ENCODE measurements around the gene CHCHD5.
"Not testable (repeated sequence)": the region's sequence is repeated elsewhere in the genome, so short reads cannot be mapped to it uniquely, and the experiment has no call there.

The CHCHD5 gene

DNA sequence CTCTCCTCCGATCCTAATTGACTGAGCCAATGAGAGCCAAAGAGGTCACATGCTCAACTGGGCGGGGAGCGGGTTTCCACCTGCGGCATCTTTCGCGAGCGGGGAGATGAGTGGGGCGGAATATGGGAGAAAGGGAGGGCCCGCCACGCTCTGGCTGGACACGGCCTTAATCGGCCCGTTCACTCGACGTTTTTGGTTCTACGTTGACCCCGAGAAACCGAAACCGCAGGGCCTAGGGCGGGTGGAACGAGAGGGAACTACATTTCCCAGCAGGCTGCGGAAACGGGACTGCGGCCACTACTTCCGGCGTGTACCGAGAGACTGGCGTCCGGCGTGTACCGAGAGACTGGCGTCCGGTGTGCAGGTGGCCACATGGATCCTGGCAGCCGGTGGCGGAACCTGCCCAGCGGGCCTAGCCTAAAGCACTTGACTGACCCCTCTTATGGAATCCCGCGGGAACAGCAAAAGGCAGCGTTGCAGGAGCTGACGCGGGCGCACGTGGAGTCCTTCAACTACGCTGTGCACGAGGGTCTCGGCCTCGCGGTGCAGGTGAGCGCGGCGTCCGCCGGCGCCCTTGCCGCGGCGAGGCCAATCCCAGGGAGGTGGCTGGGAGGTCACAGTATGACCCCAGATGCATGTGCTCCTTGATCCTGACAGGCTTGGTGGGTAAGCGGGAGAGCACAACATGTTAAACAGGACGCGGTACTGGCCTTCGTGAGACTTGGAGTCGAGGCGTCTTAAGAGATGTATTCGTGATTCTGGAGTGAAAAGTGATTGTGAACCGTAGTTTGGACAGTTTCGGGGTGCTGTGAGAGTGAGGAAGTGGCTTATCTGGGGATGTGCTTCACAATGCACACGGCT is 42.1 kb upstream of the CHCHD5 start, which contains the start of gene POLR1B:
TSS of gene POLR1B (plus strand) at position 343 of the 861 bp plus-strand sequence. CDS start at position 373, 30 bp downstream.
- Histone ChIP-seq H3K27ac (ENCODE audit: insufficient read depth in 1 of 2, low read depth in 1 of 2, low read length in 2 of 2, poor library complexity in 1 of 2, severe bottlenecking in 2 of 2) (peak within 1 kb of the TSS; percentile 96 to 98), H3K4me1 (ENCODE audit: control extremely low read depth in 1 of 4, control insufficient read depth in 4 of 4, insufficient read depth in 4 of 4, low read length in 3 of 4) (peaks cover 9 to 28% (median 25%) of the 10 kb centered on the region in 4 experiments), H3K36me3 (ENCODE audit: control insufficient read depth in 4 of 4, insufficient read depth in 4 of 4, low read length in 3 of 4) (peaks cover 5 to 13% (median 9%) of the 10 kb centered on the region in 4 experiments), H3K9me3 (ENCODE audit: control extremely low read depth in 1 of 5, control insufficient read depth in 4 of 5, insufficient read depth in 2 of 5, low read depth in 1 of 5, low read length in 4 of 5) (no peaks in the 10 kb centered on the region), H3K27me3 (replicated peaks in 2 of 5; ENCODE audit: control insufficient read depth in 4 of 5, insufficient read depth in 5 of 5, low read length in 4 of 5) (no peaks in the 10 kb centered on the region), H3K4me3 (ENCODE audit: control insufficient read depth in 1 of 7, extremely low read depth in 1 of 7, insufficient read depth in 4 of 7, low read depth in 2 of 7, low read length in 6 of 7) (peak within 1 kb of the TSS; percentile 73 to 100 (median 94))
- peak; percentile 70 to 83 (median 71) for DNase-seq
- WGBS (ENCODE audit: insufficient coverage), result 0% methylated on average over 64 of the region's 67 CpGs
- ChIA-PET POLR2A (no interaction called here), CTCF (interaction anchor here (1.5 kb wide), 1 partner anchor 59 kb away, joined by 3 read pairs; no protein-coding TSS in a partner anchor)

DNA sequence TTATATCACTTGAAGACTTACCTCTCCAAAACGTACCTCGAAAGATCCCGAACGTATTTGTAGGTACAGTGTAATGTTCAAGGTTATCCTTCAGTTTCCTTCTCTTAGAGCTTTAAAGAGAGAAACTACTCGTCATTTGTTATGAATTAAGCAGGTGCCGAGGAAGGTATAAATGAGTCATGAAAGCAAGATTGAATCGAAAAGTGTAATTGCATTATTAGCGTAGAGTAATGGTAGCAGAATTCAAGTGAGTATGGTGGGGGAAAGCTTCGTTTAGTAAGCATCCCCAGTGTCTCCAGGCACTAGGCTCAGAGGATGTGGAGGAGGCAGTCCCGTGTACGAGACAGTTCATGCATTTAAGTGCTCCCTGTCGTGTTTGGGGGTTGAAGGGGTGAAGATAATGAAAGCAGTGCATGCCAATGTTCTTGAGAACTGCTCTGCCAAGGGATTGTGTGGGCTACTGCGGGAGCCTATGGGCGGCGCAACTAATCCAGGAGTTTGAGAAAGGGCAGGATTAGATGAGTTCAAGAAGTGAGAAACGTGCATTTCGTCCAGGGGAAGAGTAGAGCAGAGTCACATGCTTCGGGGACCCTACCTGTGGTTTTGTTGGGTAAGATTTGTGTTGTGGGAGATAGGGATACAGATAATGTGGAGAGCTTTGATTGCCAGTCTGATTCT is 41.3 kb upstream of the CHCHD5 start:
- ChIA-PET POLR2A (no interaction called here), CTCF (interaction anchor here (1.4 to 1.5 kb wide), 2 partner anchors 60 to 183 kb away, joined by 3 read pairs; no protein-coding TSS in a partner anchor)
- 9% methylated on average over 16 of the region's 18 CpGs for WGBS (ENCODE audit: insufficient coverage)
- Histone ChIP-seq H3K4me3 (ENCODE audit: control insufficient read depth in 1 of 7, extremely low read depth in 1 of 7, insufficient read depth in 4 of 7, low read depth in 2 of 7, low read length in 6 of 7) (peak overlapping the region in 6 of 7 experiments; percentile 83 to 100 (median 94)), H3K4me1 (ENCODE audit: control extremely low read depth in 1 of 4, control insufficient read depth in 4 of 4, insufficient read depth in 4 of 4, low read length in 3 of 4) (peaks cover 9 to 28% (median 25%) of the 10 kb centered on the region in 4 experiments), H3K27ac (ENCODE audit: insufficient read depth in 1 of 2, low read depth in 1 of 2, low read length in 2 of 2, poor library complexity in 1 of 2, severe bottlenecking in 2 of 2) (peak overlapping the region in 1 of 2 experiments; percentile 98), H3K9me3 (ENCODE audit: control extremely low read depth in 1 of 5, control insufficient read depth in 4 of 5, insufficient read depth in 2 of 5, low read depth in 1 of 5, low read length in 4 of 5) (no peaks in the 10 kb centered on the region), H3K27me3 (replicated peaks in 2 of 5; ENCODE audit: control insufficient read depth in 4 of 5, insufficient read depth in 5 of 5, low read length in 4 of 5) (no peaks in the 10 kb centered on the region), H3K36me3 (ENCODE audit: control insufficient read depth in 4 of 4, insufficient read depth in 4 of 4, low read length in 3 of 4) (peaks cover 10 to 20% (median 17%) of the 10 kb centered on the region in 4 experiments)
- peak; percentile 2 to 51 (median 20) for DNase-seq

DNA sequence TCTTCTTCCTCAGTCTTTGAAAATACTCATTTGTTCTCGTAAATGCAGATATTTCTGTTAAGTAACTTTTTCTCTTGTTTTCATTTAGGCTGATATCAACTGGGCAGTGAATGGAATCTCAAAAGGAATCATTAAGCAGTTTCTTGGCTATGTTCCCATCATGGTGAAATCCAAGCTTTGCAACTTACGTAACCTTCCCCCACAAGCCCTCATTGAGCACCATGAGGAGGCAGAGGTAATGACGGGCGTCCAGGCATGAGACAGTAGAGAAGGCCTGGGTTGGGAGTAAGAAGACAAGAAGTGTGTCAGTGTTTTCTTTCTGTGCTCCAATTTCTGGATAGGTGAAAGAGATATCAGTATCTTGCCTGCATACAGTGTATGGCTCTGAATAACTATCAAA is 37.1 kb upstream of the CHCHD5 start:
- Histone ChIP-seq H3K27ac (ENCODE audit: insufficient read depth in 1 of 2, low read depth in 1 of 2, low read length in 2 of 2, poor library complexity in 1 of 2, severe bottlenecking in 2 of 2) (no peak overlapping the region), H3K36me3 (ENCODE audit: control insufficient read depth in 4 of 4, insufficient read depth in 4 of 4, low read length in 3 of 4) (peaks cover 18 to 58% (median 44%) of the 10 kb centered on the region in 4 experiments), H3K27me3 (replicated peaks in 2 of 5; ENCODE audit: control insufficient read depth in 4 of 5, insufficient read depth in 5 of 5, low read length in 4 of 5) (no peaks in the 10 kb centered on the region), H3K9me3 (ENCODE audit: control extremely low read depth in 1 of 5, control insufficient read depth in 4 of 5, insufficient read depth in 2 of 5, low read depth in 1 of 5, low read length in 4 of 5) (no peaks in the 10 kb centered on the region), H3K4me1 (ENCODE audit: control extremely low read depth in 1 of 4, control insufficient read depth in 4 of 4, insufficient read depth in 4 of 4, low read length in 3 of 4) (peaks cover 7 to 17% (median 16%) of the 10 kb centered on the region in 4 experiments), H3K4me3 (ENCODE audit: control insufficient read depth in 1 of 7, extremely low read depth in 1 of 7, insufficient read depth in 4 of 7, low read depth in 2 of 7, low read length in 6 of 7) (no peak overlapping the region)
- no CpG with 5 or more reads among the region's 4 CpGs for WGBS (ENCODE audit: insufficient coverage)
- no peak for DNase-seq
- POLR2A ChIA-PET, result no interaction called here
- CTCF ChIA-PET, result interaction anchor here (0.8 to 1.0 kb wide), 2 partner anchors 10 to 80 kb away, joined by 3 to 4 read pairs; no protein-coding TSS in a partner anchor

DNA sequence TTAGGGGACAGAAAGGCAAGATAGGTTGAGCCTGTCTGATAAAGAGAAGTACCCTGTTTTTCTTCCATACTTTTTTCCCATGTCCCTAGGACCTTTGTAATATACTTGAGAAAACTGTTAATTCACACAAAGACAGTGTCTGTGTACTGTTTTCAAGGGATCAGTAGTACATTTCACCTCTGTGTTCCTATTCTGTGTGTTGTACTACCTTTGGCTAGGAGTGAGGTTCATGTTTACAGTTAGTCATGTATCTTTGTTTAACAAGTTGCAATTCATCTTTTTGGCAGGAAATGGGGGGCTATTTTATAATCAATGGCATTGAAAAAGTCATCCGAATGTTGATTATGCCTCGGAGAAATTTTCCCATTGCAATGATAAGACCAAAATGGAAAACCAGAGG is 35.4 kb upstream of the CHCHD5 start:
- H3K27ac ChIP-seq (ENCODE audit: insufficient read depth in 1 of 2, low read depth in 1 of 2, low read length in 2 of 2, poor library complexity in 1 of 2, severe bottlenecking in 2 of 2), result no peak overlapping the region
- peaks cover 0 to 5% (median under 1%) of the 10 kb centered on the region in 4 experiments for H3K4me1 ChIP-seq (ENCODE audit: control extremely low read depth in 1 of 4, control insufficient read depth in 4 of 4, insufficient read depth in 4 of 4, low read length in 3 of 4)
- 100% methylated on average over 2 of the region's 2 CpGs for WGBS (ENCODE audit: insufficient coverage)
- H3K9me3 ChIP-seq (ENCODE audit: control extremely low read depth in 1 of 5, control insufficient read depth in 4 of 5, insufficient read depth in 2 of 5, low read depth in 1 of 5, low read length in 4 of 5), result no peaks in the 10 kb centered on the region
- H3K4me3 ChIP-seq (ENCODE audit: control insufficient read depth in 1 of 7, extremely low read depth in 1 of 7, insufficient read depth in 4 of 7, low read depth in 2 of 7, low read length in 6 of 7), result no peak overlapping the region
- H3K36me3 ChIP-seq (ENCODE audit: control insufficient read depth in 4 of 4, insufficient read depth in 4 of 4, low read length in 3 of 4), result peaks cover 21 to 72% (median 52%) of the 10 kb centered on the region in 4 experiments
- ChIA-PET CTCF (no interaction called here), POLR2A (no interaction called here)
- no peak for DNase-seq
- no peaks in the 10 kb centered on the region for H3K27me3 ChIP-seq (replicated peaks in 2 of 5; ENCODE audit: control insufficient read depth in 4 of 5, insufficient read depth in 5 of 5, low read length in 4 of 5)

DNA sequence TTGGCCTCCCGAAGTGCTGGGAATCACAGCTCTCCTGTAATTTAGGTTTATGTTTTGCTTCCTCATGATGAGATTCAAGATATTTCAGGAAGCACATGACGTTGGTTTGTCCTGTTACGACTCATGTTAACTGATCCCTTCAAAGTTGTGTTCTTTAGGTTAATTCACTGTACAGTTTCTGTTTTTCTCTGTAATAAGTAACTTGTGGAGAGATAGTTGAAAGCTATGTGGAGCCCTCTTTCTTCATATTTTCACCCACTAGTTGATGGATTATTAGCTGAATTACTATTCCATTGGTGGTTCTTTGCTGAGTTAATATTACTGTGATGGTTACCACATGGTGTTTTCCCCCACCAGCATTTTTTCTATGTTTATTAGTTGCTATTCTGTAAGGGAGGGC is 18.3 kb upstream of the CHCHD5 start:
- H3K36me3 ChIP-seq (ENCODE audit: control insufficient read depth in 4 of 4, insufficient read depth in 4 of 4, low read length in 3 of 4), result peaks cover 41 to 88% (median 67%) of the 10 kb centered on the region in 4 experiments
- DNase-seq, result no peak
- peaks cover 0 to 21% (median 8%) of the 10 kb centered on the region in 5 experiments for H3K9me3 ChIP-seq (ENCODE audit: control extremely low read depth in 1 of 5, control insufficient read depth in 4 of 5, insufficient read depth in 2 of 5, low read depth in 1 of 5, low read length in 4 of 5)
- WGBS (ENCODE audit: insufficient coverage), result 79% methylated on average over 2 of the region's 3 CpGs
- CTCF ChIA-PET, result interaction anchor here (0.5 to 1.6 kb wide), 2 partner anchors 183 to 237 kb away, joined by 3 to 4 read pairs; no protein-coding TSS in a partner anchor
- H3K4me3 ChIP-seq (ENCODE audit: control insufficient read depth in 1 of 7, extremely low read depth in 1 of 7, insufficient read depth in 4 of 7, low read depth in 2 of 7, low read length in 6 of 7), result no peak overlapping the region
- no peaks in the 10 kb centered on the region for H3K4me1 ChIP-seq (ENCODE audit: control extremely low read depth in 1 of 4, control insufficient read depth in 4 of 4, insufficient read depth in 4 of 4, low read length in 3 of 4)
- POLR2A ChIA-PET, result no interaction called here
- H3K27ac ChIP-seq (ENCODE audit: insufficient read depth in 1 of 2, low read depth in 1 of 2, low read length in 2 of 2, poor library complexity in 1 of 2, severe bottlenecking in 2 of 2), result no peak overlapping the region
- H3K27me3 ChIP-seq (replicated peaks in 2 of 5; ENCODE audit: control insufficient read depth in 4 of 5, insufficient read depth in 5 of 5, low read length in 4 of 5), result no peaks in the 10 kb centered on the region

DNA sequence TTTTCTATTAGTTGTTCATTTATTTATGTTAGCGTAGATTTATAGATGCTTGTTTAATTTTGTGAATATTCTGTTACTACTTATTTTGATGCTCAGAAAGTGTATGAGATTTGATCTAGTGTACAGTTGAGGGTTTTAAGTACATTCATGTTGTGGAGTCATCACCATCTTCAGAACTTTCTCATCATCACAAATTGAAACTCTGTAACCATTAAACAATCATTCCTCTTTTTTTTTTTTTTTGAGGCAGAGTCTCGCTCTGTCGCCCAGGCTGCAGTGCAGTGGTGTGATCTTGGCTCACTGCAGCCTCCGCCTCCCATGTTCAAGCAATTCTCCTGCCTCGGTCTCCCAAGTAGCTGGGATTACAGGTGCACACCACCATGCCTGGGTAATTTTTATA is 17.9 kb upstream of the CHCHD5 start:
- DNase-seq; H3K4me1 ChIP-seq (ENCODE audit: control extremely low read depth in 1 of 4, control insufficient read depth in 4 of 4, insufficient read depth in 4 of 4, low read length in 3 of 4); H3K27me3 ChIP-seq (replicated peaks in 2 of 5; ENCODE audit: control insufficient read depth in 4 of 5, insufficient read depth in 5 of 5, low read length in 4 of 5); H3K4me3 ChIP-seq (ENCODE audit: control insufficient read depth in 1 of 7, extremely low read depth in 1 of 7, insufficient read depth in 4 of 7, low read depth in 2 of 7, low read length in 6 of 7); POLR2A ChIA-PET; H3K27ac ChIP-seq (ENCODE audit: insufficient read depth in 1 of 2, low read depth in 1 of 2, low read length in 2 of 2, poor library complexity in 1 of 2, severe bottlenecking in 2 of 2): not testable (repeated sequence)
- peaks cover 0 to 21% (median 8%) of the 10 kb centered on the region in 5 experiments for H3K9me3 ChIP-seq (ENCODE audit: control extremely low read depth in 1 of 5, control insufficient read depth in 4 of 5, insufficient read depth in 2 of 5, low read depth in 1 of 5, low read length in 4 of 5)
- peaks cover 40 to 88% (median 66%) of the 10 kb centered on the region in 4 experiments for H3K36me3 ChIP-seq (ENCODE audit: control insufficient read depth in 4 of 4, insufficient read depth in 4 of 4, low read length in 3 of 4)
- WGBS (ENCODE audit: insufficient coverage), result 100% methylated on average over 2 of the region's 5 CpGs
- CTCF ChIA-PET, result interaction anchor here (1.6 kb wide), 1 partner anchor 182 kb away, joined by 4 read pairs; no protein-coding TSS in a partner anchor

All from common myeloid progenitor, CD34-positive (primary cell).